ENCODE results near the gene CNTN4.

CNTN4 gene

DNA sequence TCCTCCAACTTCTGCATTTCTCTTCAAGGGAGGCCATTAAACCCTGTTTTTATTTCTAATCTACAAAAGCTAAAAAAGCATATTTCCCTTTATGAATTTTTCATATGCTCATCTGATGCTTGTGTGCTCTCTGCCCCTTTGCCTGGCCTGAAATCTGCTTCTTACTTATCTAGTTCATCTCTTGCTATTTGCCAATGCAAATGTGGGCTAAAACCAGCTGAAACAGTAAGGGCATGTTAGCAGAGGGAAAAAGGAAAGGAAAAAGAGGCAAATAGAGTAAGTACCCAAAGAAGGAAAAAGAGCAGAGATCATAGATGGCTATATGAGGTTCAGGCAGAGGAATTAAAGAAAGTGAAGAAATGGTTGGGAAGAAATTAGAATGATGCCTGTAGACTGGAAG lies 185.2 kb downstream of the CNTN4 start:
- no peak for DNase-seq

DNA sequence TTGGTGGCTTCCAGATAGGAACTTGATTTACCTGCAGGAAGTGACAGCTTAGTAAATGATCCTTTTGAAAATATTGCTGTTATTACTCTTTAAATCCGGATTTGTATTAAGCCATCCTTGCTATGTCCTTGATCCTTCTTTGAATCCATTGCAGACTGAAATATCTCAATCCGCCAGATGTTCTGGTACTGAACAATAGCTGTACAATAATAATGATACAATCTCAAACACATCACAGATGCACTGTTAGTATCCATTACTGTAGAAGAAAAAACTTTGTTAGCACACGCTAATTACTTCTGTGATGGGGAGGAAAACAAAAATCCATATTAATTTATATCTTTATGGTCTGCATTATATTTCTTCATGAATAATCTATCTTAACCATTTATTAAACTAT lies 202.3 kb downstream of the CNTN4 start:
- DNase-seq: no peak

DNA sequence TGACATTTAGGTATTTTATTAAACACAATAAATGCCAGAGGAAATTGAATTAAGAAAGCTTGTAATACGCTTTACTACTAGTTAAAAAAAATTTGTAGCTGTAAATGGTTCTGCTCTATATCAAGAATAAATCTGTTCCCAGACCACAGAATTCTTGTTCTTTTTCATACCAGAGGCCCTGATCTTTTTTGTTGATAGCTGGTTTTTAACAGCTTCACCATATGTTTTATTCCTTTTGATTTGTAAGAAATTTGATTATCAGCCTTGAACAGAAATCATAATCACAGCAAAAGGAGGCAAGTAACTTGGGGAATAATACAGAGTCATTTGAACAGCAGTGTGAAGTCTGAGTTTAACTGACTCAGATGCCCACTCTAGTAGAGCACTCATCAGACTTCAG lies 202.7 kb downstream of the CNTN4 start:
- no peak for DNase-seq

DNA sequence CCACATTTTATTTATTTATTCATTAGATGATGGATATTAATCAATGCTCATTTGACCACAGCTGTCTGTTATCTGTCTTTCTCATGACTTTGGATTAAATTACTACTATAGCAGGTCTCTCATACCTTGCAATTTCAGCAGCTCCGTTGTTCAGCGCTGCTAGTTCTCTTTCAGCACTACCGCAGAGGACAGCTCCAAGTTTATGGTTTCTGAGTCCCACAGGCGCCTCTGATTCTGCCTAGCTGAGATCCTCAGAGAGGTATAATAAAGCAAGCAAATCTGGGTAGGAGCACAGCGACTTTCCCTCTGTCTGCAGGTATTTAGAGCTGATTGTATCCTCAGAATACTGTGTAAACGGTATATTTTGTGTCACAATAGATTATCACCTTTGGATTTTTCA lies 204.9 kb downstream of the CNTN4 start:
- DNase-seq: no peak

DNA sequence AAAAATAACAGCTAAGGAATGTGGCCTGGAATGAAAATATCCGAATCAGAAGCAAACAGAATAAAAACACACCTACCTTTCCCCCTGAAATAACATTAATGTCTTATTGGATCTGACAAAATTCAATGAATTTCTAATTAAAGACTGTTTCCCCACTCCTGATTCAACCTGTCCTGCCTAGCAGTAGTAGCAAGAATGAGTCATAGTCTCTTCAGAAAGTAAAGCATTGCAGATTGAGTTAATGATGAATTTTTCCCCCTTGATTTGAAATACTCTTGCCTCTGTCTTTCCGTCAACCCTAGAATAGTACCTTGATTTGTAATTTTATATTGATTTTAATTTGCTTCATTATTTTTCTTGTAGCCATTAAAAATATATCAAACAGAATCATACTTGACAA lies 212.4 kb downstream of the CNTN4 start:
- DNase-seq: no peak

DNA sequence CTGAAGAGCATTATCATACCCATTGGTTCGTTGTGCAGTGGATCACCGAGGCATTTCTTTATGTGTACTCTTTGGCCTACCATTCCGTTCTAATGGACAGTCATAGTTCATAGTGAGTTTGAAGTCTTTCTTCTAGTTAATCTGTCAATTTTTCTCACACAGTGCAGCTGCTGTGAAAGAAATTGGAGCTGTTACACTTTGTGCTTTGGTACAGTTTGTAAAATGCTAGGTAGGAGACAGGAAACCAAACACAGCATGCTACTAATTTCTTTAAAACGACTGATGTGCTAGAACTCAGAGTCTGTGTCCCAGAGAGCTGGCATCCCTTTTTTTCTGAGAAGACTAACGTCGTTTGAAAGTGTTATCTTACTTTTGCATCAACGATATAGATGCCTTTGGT lies 218.9 kb downstream of the CNTN4 start:
- DNase-seq: no peak

DNA sequence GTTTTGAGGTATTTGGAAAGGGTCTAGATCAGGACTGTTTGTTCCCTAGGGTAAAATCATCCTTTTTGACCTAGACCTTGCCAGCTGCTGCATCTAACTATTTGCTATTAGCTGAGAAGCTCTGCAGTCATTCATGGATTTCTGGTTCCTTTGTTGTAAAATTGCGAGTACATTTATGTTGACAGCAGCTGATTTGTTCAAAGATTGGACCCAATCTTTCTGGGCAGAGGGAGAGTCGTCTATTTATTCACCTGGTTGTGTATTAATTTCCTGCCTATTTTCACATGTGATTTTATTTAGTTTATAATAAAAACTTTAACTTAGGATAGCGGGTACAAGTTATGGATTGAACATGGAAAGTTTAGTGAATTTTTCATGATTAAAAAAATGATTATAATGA lies 236.3 kb downstream of the CNTN4 start:
- no peak for DNase-seq

DNA sequence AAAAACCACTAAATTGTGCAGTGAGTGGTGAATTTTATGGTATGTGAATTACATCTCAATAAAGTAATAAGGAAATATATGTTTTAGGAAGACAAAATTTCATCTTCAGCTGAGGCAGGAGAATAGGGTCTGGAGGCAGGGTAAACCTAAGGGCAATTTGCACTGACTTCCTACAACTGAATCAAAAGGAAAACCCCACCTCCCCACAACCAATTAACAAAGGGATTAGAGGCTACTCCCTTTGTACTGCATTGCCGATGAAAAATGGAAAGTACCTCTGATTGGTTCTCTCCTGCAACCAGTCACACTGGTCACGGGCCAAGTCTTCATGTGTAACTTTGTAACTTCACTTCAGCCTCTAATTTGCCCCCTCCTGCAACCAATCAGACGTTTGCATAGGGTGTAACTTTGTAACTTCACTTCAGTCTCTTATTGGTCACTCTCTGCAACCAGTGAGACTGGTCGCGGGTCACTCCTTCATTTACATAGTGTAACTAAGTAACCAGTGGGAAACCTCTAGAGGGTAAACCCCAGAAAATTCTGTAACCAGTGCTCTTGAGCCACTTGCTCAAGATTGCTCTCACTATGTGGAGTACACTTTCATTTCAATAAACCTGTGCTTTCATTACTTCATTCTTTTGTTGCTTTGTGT lies 244.5 kb downstream of the CNTN4 start:
- no peak for DNase-seq

DNA sequence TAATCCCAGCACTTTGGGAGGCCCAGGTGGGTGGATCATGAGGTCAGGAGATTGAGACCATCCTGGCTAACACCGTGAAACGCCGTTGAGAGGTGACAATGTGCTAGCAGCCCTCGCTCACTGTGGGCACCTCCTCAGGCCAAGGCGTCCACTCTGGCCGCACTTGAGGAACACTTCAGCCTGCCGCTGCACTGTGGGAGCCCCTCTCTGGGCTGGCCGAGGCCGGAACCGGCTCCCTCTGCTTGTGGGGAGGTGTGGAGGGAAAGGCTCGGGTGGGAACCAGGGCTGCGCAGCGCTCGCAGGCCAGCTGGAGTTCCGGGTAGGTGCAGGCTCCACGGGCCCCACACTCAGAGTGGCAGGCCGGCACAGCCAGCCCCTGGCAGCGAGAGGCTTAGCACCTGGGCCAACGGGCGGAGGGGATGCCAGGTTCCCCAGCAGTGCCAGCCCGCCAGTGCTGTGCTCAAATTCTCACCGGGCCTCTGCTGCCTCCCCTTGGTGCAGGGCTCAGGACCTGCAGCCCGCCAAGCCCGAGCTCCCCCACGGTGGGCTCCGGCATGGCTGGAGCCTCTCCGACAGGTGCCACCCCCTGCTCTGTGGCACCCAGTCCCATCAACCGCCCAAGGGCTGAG lies 253.6 kb downstream of the CNTN4 start:
- DNase-seq: no peak

DNA sequence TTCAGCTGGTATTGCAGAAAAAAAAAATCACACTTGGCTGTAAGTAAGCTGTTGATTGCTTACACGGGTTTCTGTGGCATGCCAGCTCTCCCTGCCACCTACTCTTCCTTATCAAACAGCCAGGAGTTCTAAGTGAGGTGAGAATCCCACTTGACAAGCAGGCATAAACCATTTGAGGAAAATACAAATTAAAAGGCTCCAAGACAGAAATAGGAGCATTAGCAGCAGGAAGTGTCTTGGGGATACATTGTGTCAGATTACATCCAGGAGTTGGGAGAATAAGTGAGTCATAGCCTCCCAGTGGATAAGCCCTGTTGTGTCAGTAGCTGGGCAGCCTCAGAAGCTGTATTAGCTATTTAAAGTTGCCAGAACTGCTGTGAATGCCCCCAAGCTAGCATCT lies 256.0 kb downstream of the CNTN4 start:
- no peak for DNase-seq

DNA sequence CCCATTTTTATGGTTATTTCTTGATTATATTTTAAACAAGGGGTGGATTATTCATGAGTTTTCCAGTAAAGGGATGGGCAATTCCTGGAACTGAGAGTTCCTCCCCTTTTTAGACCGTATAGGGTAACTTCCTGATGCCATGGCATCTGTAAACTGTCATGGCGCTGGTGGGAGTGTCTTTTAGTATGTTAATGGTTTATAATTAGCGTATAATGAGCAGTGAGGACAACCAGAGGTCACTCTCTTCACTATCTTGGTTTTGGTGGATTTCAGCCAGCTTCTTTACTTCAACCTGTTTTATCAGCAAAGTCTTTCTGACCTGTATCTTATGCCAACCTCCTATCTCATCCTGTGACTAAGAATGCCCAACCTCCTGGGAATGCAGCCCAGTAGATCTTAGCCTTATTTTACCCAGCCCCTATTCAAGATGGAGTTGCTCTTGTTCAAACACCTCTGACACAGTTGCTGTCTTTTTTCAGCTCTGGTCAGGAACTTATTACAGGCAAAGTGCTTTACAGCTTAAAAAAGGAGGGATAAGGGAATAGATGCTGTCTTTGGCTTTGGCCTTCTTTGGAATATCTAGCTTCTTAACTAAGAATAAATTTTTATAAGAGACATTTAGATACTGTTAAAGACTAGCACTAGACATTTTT lies 257.8 kb downstream of the CNTN4 start:
- no peak for DNase-seq

DNA sequence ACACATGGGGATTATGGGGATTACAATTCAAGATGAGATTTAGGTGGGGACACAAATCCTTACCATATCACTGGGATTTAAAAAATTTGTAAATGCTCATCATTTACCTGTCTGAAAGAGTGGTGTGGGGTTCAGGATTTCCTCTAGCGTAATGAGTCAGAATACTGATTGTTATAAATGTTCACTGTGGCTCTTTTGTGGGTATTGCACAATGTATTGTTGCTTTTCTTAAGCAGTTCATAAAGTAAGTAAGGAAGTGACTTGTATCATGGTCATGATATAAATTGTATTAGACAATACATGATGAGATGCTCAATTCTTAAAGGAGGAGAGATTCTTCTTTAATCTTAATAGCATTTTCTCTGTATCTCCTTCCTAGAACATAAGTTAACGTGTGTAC lies 262.1 kb downstream of the CNTN4 start:
- DNase-seq: no peak

DNA sequence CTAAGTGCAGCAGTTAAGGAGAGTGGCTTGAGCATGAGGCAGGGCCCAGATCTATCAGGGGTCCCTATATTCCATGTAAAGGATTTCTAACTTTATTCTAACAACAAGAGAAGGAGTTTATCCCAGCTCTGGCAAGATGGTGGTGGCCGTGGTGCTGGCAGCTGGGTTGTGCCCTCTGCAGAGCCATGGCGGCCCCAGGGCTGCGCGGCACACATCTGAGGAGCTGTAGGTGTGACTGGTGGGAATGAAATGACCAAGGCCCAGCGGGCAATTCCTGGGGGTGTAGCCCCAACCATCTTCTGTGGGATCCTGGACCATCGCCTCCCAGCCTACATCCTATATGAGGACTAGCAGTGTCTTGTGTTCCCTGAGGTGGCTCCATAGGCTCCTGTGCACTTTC lies 263.5 kb downstream of the CNTN4 start:
- DNase-seq: no peak

DNA sequence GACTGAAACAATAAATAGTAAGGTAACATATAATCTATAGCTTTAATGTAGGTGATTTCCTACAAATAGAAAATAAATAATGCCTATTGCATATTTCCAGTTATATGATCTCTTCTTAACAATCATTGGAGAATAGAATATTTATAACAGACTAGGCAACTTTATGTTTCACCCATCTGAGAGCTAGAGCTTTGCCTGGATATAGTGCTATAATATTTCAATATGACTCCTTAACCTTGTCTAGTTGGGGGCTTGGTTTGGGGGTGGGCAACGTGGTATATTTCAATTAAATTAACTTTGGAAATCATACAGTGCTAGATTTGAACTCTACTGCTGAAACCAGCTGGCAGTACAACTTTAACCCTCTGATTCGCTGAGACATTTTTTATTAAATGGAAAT lies 265.2 kb downstream of the CNTN4 start:
- no peak for DNase-seq

DNA sequence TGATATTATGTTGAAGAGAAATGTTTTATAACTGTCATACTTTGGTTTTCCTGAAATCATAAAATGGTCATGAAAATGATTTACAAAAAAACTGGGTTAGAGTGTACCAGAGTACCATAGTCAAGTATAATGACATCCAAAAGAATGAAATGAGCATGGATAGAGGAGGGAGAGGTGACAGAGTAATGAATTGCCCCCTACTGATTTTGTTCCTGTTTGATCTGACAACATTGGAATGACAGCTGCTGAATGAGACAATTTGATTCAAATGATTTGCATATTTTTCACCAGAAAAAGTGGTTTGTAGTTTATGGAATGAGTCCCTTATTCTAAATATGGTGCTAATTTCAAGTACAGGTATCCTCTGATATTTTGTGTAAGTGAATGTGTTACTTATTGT lies 271.7 kb downstream of the CNTN4 start:
- no peak for DNase-seq

DNA sequence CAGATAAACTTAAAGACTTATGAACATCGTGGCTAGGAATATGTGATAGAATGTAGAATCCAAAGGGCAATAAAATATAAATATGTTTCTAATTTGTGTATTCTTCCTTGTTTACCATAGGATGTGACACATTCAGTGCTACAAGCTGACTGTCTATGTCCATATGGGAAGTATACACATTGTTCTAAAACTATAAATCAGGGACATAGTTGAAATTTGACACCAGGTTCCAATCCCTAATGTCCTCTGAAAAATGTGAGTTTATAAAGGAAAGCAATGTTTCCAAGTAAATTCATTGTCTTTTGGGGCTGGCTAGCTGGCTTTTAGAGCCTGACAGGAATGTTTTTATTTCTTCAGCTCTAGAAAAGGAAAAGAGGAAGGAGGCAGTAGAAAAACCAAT lies 273.6 kb downstream of the CNTN4 start:
- no peak for DNase-seq

DNA sequence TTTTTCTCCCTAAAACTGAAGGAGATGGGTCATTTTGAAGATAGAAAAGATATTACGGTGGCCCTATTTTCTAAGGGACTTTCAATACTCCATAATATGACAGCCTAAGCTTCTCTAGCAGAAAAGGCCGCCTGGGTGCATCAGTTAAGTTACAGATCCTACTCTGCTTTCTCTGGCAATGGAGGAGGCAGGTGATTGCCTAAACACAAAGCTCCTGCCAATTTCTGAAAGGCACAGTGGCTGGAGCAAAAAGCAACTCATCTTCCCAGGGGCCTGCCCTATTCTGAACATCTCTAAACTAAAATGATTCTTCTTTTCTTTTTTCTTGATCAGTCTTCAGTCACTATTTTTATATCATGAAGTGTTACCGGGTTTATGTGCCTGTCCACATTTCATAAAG lies 276.7 kb downstream of the CNTN4 start:
- DNase-seq: no peak

DNA sequence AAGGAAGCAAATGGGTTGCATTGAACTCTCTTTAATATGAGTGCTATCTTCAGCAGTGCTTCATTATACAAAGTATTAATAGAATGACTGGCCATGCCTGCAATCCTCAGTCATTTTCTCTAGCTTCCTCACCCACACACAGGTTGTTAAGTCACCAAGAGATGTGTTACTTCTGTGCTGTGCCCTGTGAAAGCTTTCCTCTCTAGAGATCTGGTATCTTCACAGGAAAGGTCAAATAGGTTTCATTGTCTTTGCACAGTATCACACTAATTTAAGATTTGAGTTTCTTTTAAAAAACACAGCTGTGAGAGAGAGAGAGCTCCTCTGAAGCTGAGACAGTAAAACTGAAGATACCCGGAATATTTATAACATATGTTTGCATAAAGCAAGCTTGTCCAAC lies 278.6 kb downstream of the CNTN4 start:
- no peak for DNase-seq

DNA sequence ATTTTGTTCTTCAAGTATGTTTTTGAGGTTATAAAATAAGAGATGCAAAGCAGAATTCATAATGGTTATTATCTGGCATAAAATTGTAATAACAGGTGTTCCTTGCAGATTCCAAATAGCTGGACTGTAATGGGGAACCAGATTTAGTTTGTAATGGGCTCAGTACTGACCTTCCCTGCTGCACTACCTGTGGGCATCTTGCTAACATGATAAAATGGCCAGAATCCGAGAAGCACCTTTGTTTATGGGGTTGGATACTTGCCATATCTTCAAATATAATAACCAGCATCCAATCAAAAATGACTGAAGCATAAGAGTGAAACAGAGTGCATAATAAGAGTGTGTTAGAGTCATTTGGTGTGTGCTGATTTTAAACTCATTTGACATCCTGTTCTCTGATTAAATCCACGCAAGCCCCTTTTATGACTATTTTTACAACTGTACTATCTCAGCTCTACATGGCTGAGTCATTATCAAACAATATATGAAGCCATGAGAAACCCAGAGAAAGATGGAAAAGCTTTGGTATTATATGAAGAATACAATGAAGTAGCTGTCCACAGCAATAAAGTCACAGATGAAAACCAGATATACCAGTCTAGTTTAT lies 292.4 kb downstream of the CNTN4 start:
- DNase-seq: no peak

DNA sequence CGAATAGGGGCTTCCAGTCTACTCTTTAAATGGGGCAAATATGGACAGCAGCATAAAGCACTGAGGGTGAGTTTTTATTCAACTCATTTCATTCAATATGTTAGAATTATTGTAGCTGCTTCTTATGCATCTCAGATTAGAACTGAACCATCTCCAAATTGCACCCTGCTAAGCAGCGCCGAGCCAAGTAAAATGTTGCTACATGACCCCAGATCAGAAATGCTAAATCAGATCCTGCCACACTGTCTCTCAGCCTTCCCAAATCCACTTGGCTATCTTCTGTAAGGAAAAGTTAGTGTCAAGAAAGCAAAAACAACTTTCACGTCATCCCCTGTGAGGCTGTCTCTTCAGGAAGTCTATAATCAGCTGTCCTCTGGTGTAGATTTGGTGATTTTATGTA lies 293.2 kb downstream of the CNTN4 start:
- no peak for DNase-seq

DNA sequence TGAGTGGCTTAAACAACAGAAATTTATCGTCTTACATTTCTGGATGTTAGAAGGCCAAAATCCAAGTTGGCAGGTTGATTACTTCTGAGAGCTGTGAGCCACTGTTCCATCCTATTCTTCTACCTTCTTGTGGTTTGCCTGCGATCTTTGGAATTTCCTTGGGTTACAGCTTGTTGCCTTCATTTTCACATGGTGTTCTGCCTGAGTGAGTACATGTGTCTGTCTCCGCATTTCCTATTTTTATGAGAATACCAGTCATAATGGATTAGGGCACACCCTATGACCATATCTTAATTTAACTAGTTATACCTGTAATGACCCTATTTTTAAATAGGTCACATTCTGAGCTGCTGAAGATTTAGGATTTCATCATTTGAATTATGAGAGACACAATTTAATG lies 294.3 kb downstream of the CNTN4 start:
- no peak for DNase-seq

DNA sequence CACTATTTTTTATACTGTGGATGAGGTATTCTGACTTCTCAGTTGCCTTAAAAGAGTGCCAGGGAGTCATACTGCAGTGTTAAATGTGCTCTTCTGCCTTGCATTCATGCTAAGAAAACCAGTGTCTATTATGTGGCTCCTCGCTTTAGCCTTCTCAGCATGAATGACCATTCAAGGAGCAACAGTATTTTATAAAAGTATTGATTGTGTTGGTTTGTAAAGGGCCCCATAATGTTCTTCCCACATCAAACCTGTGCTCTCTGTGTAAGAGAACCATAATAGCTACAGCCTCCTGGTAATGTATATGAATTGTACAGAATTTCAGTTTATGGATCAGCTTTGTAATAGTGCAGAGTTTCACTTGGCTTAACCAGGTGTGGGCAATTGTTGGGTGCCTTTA lies 316.4 kb downstream of the CNTN4 start:
- no peak for DNase-seq

DNA sequence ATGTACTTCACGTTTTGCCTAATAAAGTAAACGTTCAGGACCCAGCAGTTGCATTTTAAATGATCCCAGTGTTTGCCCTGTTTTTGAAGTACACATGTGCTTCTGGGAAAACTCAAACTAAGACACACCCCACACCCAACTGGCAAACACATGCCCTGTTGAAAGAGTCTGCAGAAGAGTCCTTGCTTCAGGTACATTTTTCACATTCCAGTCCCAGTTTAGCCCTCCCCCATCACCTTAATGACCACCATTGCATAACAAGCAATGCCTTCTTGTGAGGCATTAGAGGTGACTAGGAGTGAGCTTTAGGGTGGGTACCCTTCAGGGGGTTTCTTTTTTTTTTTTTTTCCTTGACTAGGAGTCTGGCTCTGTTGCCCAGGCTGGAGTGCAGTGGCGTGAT lies 322.3 kb downstream of the CNTN4 start:
- DNase-seq: no peak

DNA sequence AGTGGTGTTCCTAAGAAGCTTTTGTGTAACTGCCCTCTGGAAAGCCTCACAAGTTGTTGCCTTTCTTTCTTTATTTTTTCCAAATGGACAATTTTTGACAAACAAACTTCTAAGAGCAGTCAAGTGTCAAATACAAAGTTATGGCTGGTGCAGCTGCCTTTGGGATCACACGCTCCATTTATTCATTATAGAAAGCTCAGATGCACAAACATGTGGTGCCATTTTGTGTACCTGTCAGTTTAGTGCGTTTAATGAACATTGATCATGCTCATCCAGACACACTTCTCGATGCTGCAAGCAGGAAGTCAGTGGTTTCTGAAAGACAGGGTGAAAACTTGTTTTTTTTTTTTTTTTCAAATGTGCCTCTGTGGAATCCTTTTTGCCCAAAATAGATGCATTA lies 324.5 kb downstream of the CNTN4 start:
- no peak for DNase-seq

Data from activated CD8-positive, alpha-beta memory T cell treated with anti-CD3 and anti-CD28 coated beads, Interleukin-2, amount 50 U/mL, for 48 hours (primary cell).